ENCODE data around the gene ZFYVE9. TPM values are rescaled to one million over a fixed set of nuclear protein-coding genes. Genes with fewer than 3 reads are reported as not detected.

The ZFYVE9 gene
- total RNA-seq, 4 donors from 2014 or later, result 23.1 to 35.0 (median 27.7) TPM

GRCh38 chr1:52341655-52342260 is 199.9 kb downstream of the ZFYVE9 start:
- ATAC-seq (ENCODE audit: low FRiP score) (no peak), DNase-seq (ENCODE audit: low spot score) (no peak)
- TF ChIP-seq, protein P1, sequence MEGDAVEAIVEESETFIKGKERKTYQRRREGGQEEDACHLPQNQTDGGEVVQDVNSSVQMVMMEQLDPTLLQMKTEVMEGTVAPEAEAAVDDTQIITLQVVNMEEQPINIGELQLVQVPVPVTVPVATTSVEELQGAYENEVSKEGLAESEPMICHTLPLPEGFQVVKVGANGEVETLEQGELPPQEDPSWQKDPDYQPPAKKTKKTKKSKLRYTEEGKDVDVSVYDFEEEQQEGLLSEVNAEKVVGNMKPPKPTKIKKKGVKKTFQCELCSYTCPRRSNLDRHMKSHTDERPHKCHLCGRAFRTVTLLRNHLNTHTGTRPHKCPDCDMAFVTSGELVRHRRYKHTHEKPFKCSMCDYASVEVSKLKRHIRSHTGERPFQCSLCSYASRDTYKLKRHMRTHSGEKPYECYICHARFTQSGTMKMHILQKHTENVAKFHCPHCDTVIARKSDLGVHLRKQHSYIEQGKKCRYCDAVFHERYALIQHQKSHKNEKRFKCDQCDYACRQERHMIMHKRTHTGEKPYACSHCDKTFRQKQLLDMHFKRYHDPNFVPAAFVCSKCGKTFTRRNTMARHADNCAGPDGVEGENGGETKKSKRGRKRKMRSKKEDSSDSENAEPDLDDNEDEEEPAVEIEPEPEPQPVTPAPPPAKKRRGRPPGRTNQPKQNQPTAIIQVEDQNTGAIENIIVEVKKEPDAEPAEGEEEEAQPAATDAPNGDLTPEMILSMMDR (IDR thresholded peaks at IDR 0.05), result no peak

DNA sequence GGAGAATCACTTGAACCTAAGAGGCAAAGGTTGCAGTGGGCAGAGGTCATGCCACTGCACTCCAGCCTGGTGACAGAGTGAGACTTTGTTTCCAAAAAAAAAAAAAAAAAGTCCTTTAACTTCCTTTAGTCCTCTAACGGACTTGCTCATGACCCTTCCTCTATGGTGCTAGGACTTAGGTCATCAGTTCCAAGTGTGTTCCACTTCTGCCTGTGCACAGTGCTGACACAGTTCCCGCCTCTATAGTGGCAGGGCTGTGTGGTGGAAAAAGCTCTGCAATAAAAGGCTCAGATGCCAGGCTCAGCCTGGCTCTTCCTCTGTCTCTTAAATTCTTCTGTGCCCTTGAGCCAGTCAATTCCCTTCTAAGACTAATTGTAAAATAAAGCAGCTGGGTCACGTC is 202.1 kb downstream of the ZFYVE9 start:
- ATAC-seq (ENCODE audit: low FRiP score) (no peak), DNase-seq (ENCODE audit: low spot score) (no peak)
- TF ChIP-seq, protein P1 (IDR thresholded peaks at IDR 0.05), result no peak

DNA sequence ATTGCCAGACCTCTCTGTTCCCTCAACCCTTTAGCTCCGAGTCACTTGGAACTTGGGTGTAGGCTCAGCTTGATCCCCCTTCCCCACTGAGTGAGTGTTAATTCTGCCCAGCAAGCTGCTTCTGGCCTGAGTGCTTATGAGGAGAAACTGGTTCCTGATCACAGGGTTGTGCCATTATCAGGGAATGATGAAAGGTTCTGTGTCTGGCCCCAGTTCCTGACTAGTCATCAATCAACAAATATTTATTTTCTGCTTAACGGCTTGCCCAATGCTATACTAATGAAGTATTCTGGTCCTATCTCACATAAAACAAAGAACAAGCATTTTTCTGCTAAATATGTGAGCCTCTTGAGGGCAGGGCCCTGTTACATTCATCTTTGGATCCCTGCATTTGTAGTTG is 203.4 kb downstream of the ZFYVE9 start:
- TF ChIP-seq, protein P1 (IDR thresholded peaks at IDR 0.05), result no peak
- no peak for DNase-seq (ENCODE audit: low spot score)
- no peak for ATAC-seq (ENCODE audit: low FRiP score)

DNA sequence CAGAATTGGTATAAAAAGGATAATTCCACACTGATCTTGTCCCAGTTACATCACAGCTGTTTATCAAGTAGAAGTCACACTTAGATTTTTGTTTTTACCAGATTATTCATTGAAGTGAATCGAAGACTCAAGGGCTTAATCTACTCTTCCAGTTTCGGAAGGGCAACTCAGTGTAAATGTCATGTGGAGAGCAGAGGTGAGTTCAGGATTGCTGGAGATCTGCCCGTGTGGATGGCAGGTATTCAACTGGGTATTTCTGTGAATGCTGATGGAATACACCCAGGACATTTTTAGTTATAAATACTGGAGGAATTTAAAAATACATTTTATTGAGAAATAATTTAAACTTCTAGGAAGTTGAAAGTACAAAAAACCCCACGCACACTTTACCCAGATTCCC is 204.8 kb downstream of the ZFYVE9 start:
- DNase-seq (ENCODE audit: low spot score) (no peak), ATAC-seq (ENCODE audit: low FRiP score) (no peak)
- TF ChIP-seq, protein P1 (IDR thresholded peaks at IDR 0.05), result no peak

GRCh38 chr1:52348704-52349300 is 206.9 kb downstream of the ZFYVE9 start:
- TF ChIP-seq, protein P1 (IDR thresholded peaks at IDR 0.05), result no peak
- DNase-seq (ENCODE audit: low spot score) (no peak), ATAC-seq (ENCODE audit: low FRiP score) (no peak)

- DNase-seq (ENCODE audit: low spot score), result no peak
- no peak for ATAC-seq (ENCODE audit: low FRiP score)
- TF ChIP-seq, protein P1 (IDR thresholded peaks at IDR 0.05), result no peak
These were observed 210.8 kb downstream of the ZFYVE9 start for GRCh38 chr1:52352690-52353089.

DNA sequence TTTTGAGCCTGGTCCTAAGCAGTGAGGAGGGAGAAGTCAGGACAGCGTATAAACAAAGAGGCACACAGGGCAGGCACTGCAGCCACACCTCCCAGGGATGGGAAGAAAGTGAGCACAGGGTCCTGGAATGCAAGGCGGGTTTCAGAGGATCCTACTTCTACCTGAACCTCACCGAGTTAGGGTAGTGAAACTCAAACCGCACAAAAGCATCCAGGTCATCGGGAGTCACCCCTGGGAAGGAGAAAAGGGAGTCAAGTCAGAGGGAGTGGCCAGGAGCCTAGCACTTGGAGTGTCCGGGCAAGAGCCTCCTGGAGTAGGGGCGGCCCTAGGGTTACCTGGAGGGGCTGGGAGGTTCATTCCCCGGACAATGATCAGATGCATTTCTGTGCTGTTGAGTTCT is 213.5 kb downstream of the ZFYVE9 start:
- ATAC-seq (ENCODE audit: low FRiP score) (no peak), DNase-seq (ENCODE audit: low spot score) (no peak)
- TF ChIP-seq, protein P1 (IDR thresholded peaks at IDR 0.05), result no peak
